ENCODE measurements around the gene XPO1. TPM values are rescaled to one million over a fixed set of nuclear protein-coding genes. Genes with fewer than 3 reads are reported as not detected.
"Not testable (repeated sequence)": the region's sequence is repeated elsewhere in the genome, so short reads cannot be mapped to it uniquely, and the experiment has no call there.

Gene XPO1
- total RNA-seq, 1 experiment from 2014 or later = 122 TPM

DNA sequence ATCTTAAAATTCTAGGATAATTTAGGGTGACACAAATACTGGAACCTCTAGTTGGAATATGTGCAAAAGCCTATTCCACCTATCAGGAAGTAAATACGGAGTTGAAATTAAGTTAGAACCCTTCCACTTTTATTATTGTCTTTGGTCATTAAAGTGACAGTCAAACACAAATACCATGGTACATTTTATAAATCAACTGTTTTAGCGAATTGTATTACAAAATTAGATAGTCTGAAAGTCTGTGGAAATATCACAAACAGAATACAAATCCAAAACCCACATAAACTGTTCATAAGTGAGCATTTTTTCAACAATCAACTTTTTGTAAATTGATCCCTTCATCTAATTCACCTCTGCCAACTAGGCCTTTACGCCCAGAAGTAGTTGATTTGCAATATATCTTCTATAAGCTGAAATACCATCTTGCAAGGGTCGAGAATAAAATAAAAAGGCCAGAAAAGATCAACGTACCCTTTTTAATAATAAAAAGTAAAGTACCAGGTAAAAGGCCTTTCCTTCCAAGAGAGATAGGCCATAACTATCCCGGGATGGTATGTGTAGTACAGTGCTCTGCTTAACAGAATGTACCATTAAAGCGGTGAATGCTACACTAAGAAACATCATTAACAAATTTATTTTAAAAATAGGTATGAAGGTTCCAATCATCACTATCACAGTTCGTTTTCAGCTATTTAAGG, 68.6 kb downstream of the XPO1 start:
- DNase-seq (ENCODE audit: low spot score) = no peak

DNA sequence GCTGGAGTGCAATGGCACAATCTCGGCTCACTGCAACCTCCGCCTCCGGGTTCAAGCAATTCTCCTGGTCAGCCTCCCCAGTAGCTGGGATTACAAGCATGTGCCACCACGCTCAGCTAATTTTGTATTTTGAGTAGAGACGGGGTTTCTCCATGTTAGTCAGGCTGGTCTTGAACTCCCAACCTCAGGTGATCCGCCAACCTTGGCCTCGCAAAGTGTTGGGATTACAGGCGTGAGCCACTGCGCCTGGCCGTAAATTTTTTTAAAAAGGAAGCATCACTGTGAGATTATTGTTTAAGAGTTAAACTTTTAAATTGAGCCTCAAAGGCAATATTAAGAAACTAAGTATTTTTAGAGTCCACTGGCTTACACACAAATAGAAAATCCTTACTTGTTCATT, 69.9 kb downstream of the XPO1 start:
- DNase-seq (ENCODE audit: low spot score) = not testable (repeated sequence)

DNA sequence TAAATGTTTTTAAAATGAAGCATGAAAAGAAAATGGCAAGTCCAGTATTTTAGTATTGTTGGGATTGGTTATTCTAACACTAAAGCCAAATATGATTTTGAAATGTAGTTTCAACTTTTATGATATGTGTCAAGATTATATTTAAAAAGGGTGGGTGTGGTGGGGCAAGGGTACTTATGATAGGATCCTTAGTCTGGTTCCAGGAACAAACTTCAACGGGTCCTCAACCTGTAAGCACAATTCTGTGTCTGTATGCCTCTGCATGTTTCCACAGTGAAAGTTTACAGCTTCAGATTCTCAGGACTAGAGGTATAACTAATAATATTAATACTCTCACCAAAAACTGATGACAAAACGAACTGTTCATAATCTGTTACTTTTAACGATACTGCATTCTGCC, 73.1 kb downstream of the XPO1 start:
- no peak for DNase-seq (ENCODE audit: low spot score)

DNA sequence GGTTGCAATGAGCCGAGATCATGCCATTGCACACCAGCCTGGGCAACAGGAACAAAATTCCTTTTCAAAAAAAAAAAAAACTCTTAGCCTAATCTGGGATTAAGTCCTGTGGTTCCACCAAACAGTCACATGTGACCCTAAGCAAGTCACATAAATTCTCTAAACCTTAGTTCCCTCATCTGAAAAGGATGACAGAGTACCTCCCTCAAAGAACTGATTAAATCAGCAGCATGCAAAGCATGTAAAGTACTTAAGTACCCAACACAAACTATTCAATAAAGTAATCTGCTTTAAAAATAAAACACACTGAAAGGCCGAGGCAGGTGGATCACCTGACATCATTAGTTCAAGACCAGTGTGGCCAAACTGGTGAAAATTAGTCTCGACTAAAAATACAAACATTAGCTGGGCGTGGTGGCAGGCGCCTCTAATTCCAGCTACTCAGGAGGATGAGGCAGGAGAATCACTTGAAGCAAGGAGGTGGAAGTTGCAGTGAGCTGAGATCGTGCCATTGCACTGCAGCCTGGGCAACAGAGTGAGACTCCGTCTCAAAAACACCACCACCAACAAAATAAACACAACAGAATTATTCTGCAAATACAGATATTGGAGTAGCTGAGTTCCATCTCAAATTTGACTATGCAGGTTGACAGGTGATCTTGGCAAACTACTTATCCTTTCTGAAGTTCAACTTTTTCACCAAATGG, 74.2 kb downstream of the XPO1 start:
- DNase-seq (ENCODE audit: low spot score) = no peak

DNA sequence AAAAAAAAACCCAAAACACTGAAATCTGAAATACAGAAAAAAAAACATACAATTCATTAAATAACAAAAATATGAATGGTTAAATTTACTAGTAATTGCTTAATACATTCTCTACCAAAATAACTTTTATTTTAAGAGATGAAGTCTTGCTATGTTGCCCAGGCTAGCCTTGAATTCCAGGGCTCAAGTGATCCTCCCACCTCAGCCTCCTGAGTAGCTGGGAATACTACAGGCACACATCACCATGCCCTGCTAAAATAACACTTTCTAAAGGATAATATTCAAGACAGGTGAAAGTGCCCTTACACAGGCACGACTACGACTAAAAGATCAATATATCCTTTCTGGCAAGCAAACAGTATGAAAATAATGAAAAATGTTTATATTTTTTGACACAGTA, 76.8 kb downstream of the XPO1 start:
- no peak for DNase-seq (ENCODE audit: low spot score)

DNA sequence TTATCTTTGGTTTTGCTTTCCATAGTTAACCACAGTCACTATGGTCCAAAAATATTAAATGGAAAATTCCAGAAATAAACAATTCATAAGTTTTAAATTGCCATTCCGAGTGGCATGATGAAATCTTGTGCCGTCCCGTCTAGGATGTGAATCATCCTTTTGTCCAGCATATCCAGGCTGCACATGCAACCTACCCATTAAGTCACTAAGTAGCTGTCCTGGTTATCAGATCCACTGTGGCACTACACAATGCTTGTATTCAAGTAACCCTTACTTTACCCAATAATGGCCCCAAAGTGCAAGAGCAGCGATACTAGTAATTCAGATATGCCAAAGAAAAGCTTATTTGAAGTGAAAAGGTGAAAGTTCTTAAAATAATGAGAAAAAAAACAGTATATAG, 78.0 kb downstream of the XPO1 start:
- DNase-seq (ENCODE audit: low spot score) = peak; percentile 25

DNA sequence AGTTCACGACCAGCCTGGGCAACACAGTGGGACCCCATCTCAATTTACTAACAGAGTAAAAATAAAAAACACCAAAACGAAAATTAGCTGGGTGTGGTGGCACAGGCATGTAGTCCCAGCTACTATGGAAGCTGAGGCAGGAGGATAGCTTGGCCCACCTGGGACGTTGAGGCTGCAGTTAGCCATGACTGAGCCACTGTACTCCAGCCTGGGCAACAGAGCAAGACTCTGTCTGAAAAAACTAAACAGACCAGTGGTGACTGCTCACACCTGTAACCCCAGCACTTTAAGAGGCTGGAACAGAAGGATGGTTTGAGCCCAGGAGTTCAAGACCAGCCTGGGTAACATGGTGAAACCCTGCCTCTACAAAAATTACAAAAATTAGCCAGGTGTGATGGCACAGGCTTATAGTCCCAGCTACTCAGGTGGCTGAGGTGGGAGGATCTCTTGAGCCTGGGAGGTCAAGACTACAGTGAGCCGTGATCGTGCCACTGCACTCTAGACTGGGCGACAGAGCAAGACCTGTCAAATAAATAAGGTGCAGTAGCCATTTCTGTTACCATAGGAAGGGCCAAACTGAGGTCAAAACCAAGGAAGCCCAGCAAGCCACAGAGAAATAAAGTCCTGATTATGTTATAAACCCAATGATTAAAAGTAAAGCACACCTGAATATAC, 81.3 kb downstream of the XPO1 start:
- no peak for DNase-seq (ENCODE audit: low spot score)

DNA sequence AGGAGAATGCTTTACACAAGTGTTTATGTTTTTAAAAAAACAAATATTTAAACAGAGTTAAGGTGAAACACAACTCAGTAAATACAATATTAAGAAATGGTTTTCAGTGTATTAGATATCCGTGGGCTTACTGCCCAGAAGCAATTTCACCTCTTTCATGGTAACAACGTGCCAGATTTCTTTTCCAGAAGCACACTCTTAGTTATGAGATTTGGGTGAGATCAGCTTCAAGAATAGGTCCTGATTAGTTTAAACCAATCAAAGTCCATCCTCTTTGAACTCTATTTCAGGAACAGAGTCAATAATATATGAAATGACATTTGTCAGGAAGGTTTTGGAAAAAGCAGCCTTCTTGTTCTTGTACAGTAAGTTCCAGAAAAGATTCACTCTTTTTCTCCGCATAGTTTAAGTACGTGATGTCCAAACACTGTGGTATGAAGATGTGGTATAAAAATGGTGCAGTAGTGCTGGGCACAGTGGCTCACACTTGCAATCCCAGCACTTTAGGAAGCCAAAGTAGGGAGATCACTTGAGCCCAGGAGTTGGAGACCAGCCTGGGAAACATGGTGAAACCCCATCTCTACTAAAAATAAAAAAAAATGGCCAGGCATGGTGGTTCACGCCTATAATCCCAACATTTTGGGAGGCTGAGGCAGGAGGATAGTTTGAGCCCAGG, 81.9 kb downstream of the XPO1 start:
- no peak for DNase-seq (ENCODE audit: low spot score)

DNA sequence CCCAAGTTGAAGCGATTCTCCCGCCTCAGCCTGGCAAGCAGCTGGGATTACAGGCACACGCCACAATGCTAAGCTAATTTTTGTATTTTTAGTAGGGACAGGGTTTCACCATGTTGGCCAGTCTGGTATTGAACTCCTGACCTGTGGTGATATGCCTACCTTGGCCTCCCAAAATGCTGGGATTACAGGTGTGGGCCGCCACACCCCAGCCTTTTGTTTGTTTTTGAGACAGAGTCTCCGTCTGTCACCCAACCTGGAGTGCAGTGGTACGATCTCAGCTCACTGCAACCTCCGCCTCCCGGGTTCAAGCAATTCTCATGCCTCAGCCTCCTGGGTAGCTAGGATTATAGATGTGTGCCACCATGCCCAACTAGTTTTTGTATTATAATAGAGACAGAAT, 83.2 kb downstream of the XPO1 start:
- DNase-seq (ENCODE audit: low spot score) = not testable (repeated sequence)

DNA sequence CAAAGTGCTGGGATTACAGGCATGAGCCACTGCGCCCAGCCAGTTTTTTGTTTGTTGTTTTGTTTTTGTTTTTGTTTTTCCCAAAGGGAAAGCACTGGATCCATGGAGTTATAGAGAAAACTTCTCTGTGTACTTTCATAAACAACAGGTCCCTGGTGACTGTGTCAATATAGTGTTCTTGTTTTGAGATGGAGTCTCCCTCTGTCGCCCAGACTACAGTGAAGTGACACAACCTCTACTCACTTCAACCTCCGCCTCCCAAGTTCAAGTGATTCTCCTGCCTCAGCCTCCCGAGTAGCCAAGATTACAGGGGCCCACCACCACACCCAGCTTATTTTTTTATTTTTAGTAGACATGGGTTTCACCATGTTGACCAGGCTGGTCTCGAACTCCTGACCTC, 83.8 kb downstream of the XPO1 start:
- DNase-seq (ENCODE audit: low spot score) = no peak

DNA sequence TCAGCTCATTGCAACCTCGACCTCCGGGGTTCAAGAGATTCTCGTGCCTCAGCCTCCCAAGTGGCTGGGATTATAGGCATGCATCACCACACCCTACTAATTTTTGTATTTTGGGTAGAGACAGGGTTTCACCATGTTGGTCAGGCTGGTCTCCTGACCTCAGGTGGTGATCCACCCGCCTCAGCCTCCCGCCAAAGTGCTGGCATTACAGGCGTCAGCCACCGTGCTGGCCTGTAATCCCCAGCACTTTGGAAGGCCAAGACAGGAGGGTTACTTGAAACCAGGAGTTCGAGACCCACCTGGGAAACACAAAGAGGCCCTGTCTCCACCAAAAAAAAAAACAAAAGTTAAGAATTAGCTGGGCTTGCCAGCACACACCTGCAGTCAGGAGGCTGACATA, 85.8 kb downstream of the XPO1 start:
- DNase-seq (ENCODE audit: low spot score) = no peak

DNA sequence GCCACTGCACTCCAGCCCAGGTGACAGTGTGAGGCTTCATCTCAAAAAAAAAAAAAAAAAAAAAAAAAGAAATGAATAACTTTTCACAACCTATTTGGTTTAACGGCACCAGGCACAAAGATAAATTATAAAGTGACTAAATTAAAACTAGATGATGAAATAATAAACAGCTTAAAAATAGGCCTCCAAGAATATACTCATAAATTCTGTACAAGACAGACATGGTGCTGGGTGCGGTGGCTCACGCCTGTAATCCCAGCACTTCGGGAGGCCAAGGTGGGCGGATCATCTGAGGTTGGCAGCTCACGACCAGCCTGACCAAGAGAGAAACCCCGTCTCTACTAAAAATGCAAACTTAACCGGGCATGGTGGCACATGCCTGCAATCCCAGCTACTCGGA, 87.0 kb downstream of the XPO1 start:
- no peak for DNase-seq (ENCODE audit: low spot score)

DNA sequence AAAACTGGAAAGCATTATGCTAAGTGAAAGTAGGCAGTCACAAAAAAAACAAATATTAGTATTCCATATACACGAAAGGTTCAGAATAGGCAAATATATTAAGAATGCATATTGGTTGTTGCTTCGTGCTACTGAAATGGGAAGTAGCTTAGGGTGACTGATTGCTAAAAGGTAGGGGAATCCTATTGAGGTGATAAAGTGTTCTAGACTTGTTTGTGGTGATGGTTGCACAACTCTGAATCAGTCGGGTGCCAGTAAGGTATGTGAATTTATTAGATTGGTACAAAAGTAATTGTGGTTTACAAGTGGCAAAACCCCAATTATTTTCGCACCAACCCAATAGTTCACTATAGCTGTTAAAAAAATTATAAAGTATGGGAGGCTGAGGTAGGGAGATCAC, 88.0 kb downstream of the XPO1 start:
- DNase-seq (ENCODE audit: low spot score) = no peak

DNA sequence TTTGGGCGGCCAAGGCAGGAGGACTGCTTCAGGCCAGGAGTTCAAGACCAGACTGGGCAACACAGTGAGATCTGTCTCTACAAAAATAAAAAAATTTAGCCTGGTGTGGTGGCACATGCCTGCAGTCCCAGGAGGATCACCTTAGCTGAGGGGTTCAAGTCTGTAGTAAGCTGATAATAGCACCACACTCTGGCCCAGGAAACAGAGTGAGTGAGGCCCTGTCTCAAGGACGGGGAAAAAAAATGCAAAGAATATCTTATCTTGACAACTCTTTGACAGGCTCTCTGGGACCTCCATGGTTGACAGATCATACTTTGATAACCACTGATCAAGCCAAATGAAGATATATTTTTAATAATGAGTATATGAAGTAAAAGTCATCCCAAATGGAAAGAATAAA, 89.9 kb downstream of the XPO1 start:
- no peak for DNase-seq (ENCODE audit: low spot score)

DNA sequence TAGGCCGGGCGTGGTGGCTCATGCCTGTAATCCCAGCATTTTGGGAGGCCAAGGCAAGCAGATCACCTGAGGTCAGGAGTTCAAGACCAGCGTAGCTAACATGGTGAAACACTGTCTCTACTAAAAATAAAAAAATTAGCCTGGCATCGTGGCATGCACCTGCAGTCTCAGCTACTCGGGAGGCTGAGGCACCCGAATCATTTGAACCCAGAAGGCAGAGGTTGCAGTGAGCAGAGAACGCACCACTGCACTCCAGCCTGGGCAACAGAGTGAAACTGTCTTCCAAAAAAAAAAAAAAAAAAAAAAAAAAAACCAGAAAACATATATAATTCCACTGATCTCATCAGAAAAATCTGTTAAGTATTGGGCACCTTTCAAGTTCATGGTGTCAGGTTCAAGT, 91.2 kb downstream of the XPO1 start:
- DNase-seq (ENCODE audit: low spot score) = not testable (repeated sequence)

DNA sequence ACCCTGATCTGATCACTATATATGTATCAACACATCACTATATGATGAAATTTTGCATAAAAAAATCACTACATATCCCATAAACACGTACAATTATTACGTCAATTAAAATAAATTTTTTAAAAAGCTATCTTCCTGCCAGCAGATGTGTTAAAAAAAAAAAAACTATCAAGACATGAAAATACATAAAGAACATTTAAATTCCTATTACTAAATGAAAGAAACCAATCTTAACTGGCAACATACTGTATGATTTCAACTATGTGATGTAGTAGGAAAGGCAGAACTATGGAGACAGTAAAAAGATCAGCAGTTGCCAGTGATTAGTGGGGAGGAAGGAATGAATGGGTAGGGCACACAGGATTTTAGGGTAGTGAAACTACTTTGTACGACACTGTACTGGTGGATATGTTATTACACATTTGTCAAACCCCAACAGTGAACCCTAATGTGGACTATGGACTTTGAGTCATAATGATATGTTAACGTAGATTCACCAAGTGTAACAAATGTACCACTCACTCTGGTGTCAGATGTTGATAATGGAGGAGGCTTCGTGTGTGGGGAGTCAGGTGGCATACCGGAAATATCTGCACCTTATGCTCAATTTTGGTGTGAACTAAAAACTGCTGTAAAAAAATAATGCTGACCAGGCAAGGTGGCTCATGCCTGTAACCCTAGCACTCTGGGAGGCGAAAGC, 94.7 kb downstream of the XPO1 start:
- DNase-seq (ENCODE audit: low spot score) = no peak

DNA sequence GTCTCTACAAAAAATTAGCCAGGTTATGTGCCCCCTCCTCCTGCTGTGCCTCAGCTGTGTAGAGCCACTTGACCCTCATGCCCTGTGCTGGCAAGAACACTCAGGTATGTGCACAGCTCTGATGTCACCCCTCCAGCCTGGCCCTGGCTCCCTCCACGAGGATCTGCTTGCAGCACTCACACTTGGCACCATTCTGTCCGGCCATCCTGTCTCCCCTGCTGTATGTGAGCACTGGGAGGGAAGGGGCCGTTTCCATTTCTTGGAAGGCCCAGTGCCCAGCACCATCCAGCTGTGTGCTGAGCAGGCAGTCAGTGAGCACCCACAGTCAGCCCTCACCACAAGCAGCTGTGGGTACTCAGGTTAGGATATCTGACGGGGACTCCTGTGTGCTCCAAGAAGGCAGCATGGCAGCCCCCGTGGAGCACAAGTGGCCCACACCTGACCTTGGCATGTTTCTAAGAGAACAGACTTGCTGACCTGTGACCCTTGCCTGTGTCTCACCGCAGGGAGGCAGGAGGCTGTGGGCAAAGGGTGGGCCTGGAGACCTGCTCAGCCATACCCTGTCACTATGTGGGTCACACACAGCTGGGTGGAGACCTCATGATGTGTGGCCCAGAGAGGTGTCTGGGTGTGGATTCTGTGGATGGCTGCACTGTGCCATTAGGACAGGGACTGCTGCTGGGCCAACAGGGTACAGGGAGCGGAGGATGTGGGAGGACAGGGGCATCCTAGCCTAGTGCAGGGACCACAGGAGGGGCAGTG, 98.7 kb downstream of the XPO1 start:
- no peak for DNase-seq (ENCODE audit: low spot score)

DNA sequence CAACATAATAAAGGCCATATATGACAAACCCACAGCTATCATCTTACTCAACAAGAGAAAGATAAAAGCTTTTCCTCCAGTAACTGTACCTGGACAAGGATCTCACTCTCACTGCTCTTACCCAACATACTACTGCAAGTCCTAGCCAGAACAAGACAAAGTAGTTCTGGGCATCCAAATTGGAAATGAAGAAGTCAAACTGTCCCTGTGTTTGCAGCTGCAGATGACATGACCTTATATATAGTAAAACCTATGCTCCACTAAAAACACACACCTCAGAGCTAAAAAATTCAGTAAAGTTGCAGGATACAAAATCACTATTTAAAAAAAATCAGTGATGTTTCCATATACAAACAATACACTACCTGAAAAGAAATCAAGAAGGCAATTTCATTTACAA, 99.5 kb downstream of the XPO1 start:
- no peak for DNase-seq (ENCODE audit: low spot score)

DNA sequence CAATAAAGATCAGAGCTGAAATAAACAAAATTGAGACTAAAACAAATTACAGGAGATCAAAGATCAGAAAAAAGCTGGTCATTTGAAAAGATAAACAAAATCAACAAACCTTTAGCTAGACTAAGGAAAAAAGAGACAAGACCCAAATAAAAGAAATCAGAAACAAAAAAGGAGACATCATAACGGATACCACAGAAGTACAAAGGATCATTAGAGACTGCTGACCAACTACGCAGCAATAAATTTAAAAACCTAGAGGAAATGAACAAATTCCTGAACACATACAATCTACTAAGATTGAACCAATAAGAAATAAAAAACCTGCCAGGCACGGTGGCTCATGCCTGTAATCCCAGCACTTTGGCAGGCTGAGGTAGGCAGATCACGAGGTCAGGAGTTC, 101.0 kb downstream of the XPO1 start:
- no peak for DNase-seq (ENCODE audit: low spot score)

DNA sequence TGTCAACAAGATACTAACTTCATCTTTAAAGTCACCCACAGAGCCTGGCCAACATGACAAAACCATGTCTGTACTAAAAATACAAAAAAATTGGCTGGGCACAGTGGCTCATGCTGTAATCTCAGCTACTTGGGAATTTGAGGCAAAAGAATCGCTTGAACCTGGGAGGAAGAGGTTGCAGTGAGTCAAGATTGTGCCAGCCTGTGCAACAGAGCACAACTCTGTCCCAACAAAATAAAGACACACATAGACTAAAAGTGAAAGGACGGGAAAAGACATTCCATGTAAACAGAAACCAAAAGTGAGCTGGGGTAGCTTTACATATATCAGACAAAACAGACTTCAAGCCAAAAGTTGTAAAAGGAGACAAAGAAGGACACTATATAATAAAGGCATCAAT, 102.1 kb downstream of the XPO1 start:
- no peak for DNase-seq (ENCODE audit: low spot score)

DNA sequence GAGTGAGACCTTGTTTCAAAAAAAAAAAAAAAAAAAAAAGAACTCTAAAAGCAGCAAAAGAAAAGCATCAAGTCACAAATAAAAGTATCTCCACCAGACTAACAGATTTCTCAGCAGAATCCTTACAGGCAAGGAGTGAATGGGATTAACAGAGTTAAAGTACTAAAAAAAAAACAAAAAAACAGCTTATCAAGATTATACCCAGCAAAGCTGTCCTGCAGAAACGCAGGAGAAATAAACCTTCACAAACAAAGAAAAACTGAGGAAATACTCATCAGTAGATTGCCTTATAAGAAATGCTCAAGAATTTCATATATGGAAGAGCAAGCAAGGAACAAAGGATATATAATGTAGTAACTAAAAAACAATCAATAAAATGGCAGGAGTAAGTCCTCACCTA, 102.9 kb downstream of the XPO1 start:
- no peak for DNase-seq (ENCODE audit: low spot score)

Data from H4 (cell line).